HEK293 (cell line): ENCODE data around the gene VPS18.

ENCODE experiments used
- KLF10 ChIP-seq: fragments of 450-650 bp; IDR thresholded peaks from 2 replicates; pipeline ENCODE4 v1.5.1; 2018; ENCODE audit warnings: missing biosample characterization, mild to moderate bottlenecking, missing genetic modification characterization
- PRDM10 ChIP-seq: fragments of 450-650 bp; formaldehyde crosslinking; IDR thresholded peaks from 2 replicates; pipeline ENCODE4 v1.5.1; 2016; ENCODE audit warnings: missing biosample characterization, missing genetic modification characterization
- SCRT2 ChIP-seq: fragments of 450-650 bp; formaldehyde crosslinking; IDR thresholded peaks from 2 replicates; pipeline ENCODE4 v1.5.1; 2016; ENCODE audit warnings: missing biosample characterization, missing genetic modification characterization
- ZBTB20 ChIP-seq: fragments of 450-650 bp; formaldehyde crosslinking; IDR thresholded peaks from 2 replicates; pipeline ENCODE4 v1.5.1; 2016; ENCODE audit warnings: missing biosample characterization, missing genetic modification characterization
- ZBTB48 ChIP-seq: fragments of 450-650 bp; formaldehyde crosslinking; IDR thresholded peaks from 2 replicates; pipeline ENCODE4 v1.5.1; 2016; ENCODE audit warnings: missing biosample characterization, missing genetic modification characterization
- ZBTB49 ChIP-seq: fragments of 450-650 bp; formaldehyde crosslinking; IDR thresholded peaks from 2 replicates; pipeline ENCODE4 v1.5.1; 2016; ENCODE audit warnings: missing biosample characterization, missing genetic modification characterization, low read depth
- ZEB2 ChIP-seq: fragments of 450-650 bp; formaldehyde crosslinking; IDR thresholded peaks from 2 replicates; pipeline ENCODE4 v1.5.1; 2016; ENCODE audit warnings: missing biosample characterization, missing genetic modification characterization
- ZFHX2 ChIP-seq: fragments of 450-650 bp; formaldehyde crosslinking; conservative IDR thresholded peaks from 2 replicates; pipeline ENCODE4 v1.5.1; 2016; ENCODE audit warnings: missing biosample characterization, missing genetic modification characterization
- ZIC2 ChIP-seq: fragments of 450-650 bp; formaldehyde crosslinking; IDR thresholded peaks from 2 replicates; pipeline ENCODE4 v1.5.1; 2016; ENCODE audit warnings: missing biosample characterization, missing genetic modification characterization
- ZNF239 ChIP-seq: fragments of 450-650 bp; formaldehyde crosslinking; IDR thresholded peaks from 2 replicates; pipeline ENCODE4 v1.5.1; 2016; ENCODE audit warnings: missing biosample characterization, missing genetic modification characterization
- ZNF248 ChIP-seq: fragments of 450-650 bp; formaldehyde crosslinking; IDR thresholded peaks from 2 replicates; pipeline ENCODE4 v1.5.1; 2017; ENCODE audit warnings: missing biosample characterization, missing genetic modification characterization
- ZNF292 ChIP-seq: fragments of 450-650 bp; formaldehyde crosslinking; IDR thresholded peaks from 2 replicates; pipeline ENCODE4 v1.5.1; 2016; ENCODE audit warnings: low read depth, missing biosample characterization, missing genetic modification characterization, borderline replicate concordance
- ZNF362 ChIP-seq: fragments of 450-650 bp; formaldehyde crosslinking; IDR thresholded peaks from 2 replicates; pipeline ENCODE4 v1.5.1; 2016; ENCODE audit warnings: missing biosample characterization, missing genetic modification characterization
- ZNF37A ChIP-seq: fragments of 450-650 bp; IDR thresholded peaks from 2 replicates; pipeline ENCODE4 v1.5.1; 2018; ENCODE audit warnings: missing biosample characterization, missing genetic modification characterization
- ZNF423 ChIP-seq: fragments of 450-650 bp; formaldehyde crosslinking; IDR thresholded peaks from 2 replicates; pipeline ENCODE4 v1.5.1; 2016; ENCODE audit warnings: missing biosample characterization, missing genetic modification characterization
- ZNF473 ChIP-seq: fragments of 450-650 bp; formaldehyde crosslinking; IDR thresholded peaks from 2 replicates; pipeline ENCODE4 v1.5.1; 2017; ENCODE audit warnings: missing biosample characterization, missing genetic modification characterization
- ZNF488 ChIP-seq: fragments of 450-650 bp; formaldehyde crosslinking; IDR thresholded peaks from 2 replicates; pipeline ENCODE4 v1.5.1; 2016; ENCODE audit warnings: missing biosample characterization, missing genetic modification characterization
- ZNF501 ChIP-seq: fragments of 450-650 bp; formaldehyde crosslinking; IDR thresholded peaks from 2 replicates; pipeline ENCODE4 v1.5.1; 2016; ENCODE audit warnings: missing biosample characterization, missing genetic modification characterization
- ZNF530 ChIP-seq: fragments of 450-650 bp; formaldehyde crosslinking; IDR thresholded peaks from 2 replicates; pipeline ENCODE4 v1.5.1; 2016; ENCODE audit warnings: low read depth, missing biosample characterization, missing genetic modification characterization
- ZNF571 ChIP-seq: fragments of 450-650 bp; formaldehyde crosslinking; IDR thresholded peaks from 2 replicates; pipeline ENCODE4 v1.5.0; 2017; ENCODE audit warnings: missing biosample characterization, missing genetic modification characterization
- ZNF580 ChIP-seq: fragments of 450-650 bp; formaldehyde crosslinking; IDR thresholded peaks from 2 replicates; pipeline ENCODE4 v1.5.1; 2016; ENCODE audit warnings: missing biosample characterization, missing genetic modification characterization
- ZNF624 ChIP-seq: fragments of 450-650 bp; formaldehyde crosslinking; IDR thresholded peaks from 2 replicates; pipeline ENCODE4 v1.5.1; 2017; ENCODE audit warnings: missing biosample characterization, missing genetic modification characterization
- ZNF76 ChIP-seq: fragments of 450-650 bp; formaldehyde crosslinking; IDR thresholded peaks from 2 replicates; pipeline ENCODE4; 2016; ENCODE audit warnings: low read depth, missing biosample characterization, missing genetic modification characterization, borderline replicate concordance
- ZSCAN5A ChIP-seq: fragments of 450-650 bp; formaldehyde crosslinking; IDR thresholded peaks from 2 replicates; pipeline ENCODE4 v1.5.1; 2016; ENCODE audit warnings: missing biosample characterization, missing genetic modification characterization
- TF ChIP-seq, protein P1 (sequence below): fragments of 450-650 bp; formaldehyde crosslinking; IDR thresholded peaks from 2 replicates; pipeline ENCODE4 v1.5.1; 2016; ENCODE audit warnings: missing biosample characterization, missing genetic modification characterization

VPS18 gene

DNA sequence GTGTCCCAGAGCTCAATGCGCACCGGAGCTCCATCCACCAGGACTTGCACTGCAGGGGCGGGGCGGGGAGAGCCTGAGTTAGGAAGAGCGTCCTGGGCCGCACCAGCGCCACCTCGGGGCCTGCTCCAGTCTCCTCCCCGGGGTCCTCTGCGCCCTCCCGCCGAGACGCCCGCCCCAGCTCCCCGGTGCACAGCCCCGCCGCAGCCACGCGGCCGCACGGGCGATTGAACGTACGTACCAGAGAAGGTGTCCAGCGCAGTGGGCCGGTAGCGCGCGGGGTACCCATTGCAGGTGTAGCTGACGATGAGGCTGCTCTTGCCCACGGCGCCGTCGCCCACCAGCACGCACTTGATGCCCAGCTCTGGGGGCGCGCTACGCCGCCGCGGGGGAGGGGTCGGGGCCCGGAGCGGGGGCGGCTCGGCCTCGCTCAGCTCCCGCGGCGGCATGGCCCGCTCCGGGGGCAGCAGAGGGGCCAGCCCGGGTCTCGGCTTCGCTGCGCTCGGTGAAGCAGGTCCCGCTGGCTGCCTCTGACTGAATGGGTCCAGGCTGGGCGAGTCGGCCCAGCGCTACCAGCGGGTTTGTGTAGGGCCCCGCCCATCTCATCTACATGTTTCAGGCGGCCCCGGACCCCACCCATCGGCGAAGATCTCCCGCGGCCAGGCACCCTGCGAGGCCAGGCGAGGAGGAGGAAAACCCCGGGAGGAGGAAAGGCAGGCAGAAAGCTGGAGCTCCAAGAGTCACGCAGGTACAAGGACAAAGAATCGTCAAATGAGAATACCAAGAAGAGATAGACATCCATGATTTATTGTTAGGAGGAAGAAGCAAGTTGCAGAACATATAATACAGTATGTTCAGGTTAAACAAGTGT, 20.3 kb upstream of the VPS18 start, which contains the start of gene RHOV (continued):
- TF ChIP-seq PRDM10 (tag by site-specific recombination) (peak; percentile 38; the same call in 1 of the 2 replicates), ZSCAN5A (tag by site-specific recombination) (no peak), SCRT2 (tag by site-specific recombination) (no peak), ZNF239 (tag by site-specific recombination) (no peak), ZNF530 (tag by site-specific recombination) (no peak), ZNF292 (tag by site-specific recombination) (no peak), ZBTB49 (no peak), ZNF423 (tag by site-specific recombination) (peak; percentile 94), ZEB2 (tag by site-specific recombination) (peak; percentile 66), ZNF501 (tag by site-specific recombination) (0 out of 2 replicates have a peak, but pooled peaks have one; percentile 43), ZIC2 (tag by site-specific recombination) (peak; percentile 94), ZNF624 (tag by site-specific recombination) (no peak), ZNF473 (tag by site-specific recombination) (no peak), ZNF362 (tag by site-specific recombination) (no peak), ZNF37A (tag by site-specific recombination) (no peak), ZFHX2 (peak; percentile 86), ZNF248 (tag by site-specific recombination) (no peak), ZBTB48 (peak; percentile 41; the same call in 1 of the 2 replicates), KLF10 (tag by site-specific recombination) (no peak), ZBTB20 (peak; percentile 68; the same call in 1 of the 2 replicates), ZNF488 (no peak), ZNF76 (tag by site-specific recombination) (no peak), ZNF580 (tag by site-specific recombination) (no peak), ZNF571 (tag by site-specific recombination) (no peak)
- TF ChIP-seq, protein P1, sequence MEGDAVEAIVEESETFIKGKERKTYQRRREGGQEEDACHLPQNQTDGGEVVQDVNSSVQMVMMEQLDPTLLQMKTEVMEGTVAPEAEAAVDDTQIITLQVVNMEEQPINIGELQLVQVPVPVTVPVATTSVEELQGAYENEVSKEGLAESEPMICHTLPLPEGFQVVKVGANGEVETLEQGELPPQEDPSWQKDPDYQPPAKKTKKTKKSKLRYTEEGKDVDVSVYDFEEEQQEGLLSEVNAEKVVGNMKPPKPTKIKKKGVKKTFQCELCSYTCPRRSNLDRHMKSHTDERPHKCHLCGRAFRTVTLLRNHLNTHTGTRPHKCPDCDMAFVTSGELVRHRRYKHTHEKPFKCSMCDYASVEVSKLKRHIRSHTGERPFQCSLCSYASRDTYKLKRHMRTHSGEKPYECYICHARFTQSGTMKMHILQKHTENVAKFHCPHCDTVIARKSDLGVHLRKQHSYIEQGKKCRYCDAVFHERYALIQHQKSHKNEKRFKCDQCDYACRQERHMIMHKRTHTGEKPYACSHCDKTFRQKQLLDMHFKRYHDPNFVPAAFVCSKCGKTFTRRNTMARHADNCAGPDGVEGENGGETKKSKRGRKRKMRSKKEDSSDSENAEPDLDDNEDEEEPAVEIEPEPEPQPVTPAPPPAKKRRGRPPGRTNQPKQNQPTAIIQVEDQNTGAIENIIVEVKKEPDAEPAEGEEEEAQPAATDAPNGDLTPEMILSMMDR (tag by site-specific recombination): peak; percentile 83
- TF ChIP-seq, all 188 proteins: peak for 30
